GM12875 (cell line): ENCODE results near the gene KRI1.

Source experiments
- H3K4me3 ChIP-seq: one replicate; pipeline ENCODE4 v1.5.1; 2011; ENCODE audit warnings: low read depth, low read length, control low read depth
- CTCF ChIP-seq: IDR thresholded peaks from 2 replicates; pipeline ENCODE4 v1.5.1; 2011; ENCODE audit warnings: low read depth, mild to moderate bottlenecking, control low read depth, inconsistent platforms, low read length, moderate library complexity, borderline replicate concordance; ENCODE audit not compliant: insufficient read depth

Gene KRI1

DNA sequence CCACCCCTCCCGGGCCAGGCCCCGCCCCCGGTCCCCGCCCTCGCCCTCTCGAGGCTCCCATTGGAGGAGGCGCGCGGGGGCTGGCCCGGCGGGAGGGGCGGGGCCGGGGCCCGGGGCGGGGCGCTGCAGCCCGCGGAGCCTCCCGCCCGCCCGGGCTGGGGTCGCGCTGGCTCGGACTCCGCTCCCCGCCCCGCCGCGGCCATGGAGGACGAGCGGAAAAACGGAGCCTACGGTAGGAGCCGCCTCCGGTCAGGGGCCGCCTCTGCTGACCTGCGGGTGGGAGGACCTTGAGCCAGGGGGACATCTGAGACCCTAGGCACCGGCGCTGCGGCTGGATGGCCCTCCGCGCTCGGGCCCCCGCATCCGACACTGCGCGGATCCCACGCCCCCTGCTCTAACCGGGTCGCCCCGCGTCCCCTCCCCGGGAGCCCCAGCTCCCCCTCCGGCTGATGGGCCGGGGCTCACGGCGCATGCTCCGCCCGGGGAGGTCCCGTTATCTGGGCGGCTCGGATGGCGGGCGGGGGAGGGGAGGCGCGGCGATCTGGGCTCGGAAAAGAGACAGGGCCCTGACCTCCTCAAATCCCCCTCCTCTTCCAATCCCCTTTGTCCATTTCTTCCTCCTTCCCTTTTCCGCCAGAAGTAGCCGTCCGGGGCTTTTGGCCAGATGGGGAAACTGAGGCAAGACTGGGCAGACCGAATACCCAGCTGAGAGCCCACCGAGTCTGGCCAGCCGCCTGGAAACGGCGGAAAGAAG is 36.7 kb upstream of the KRI1 start:
- peak overlapping the region; percentile 99 for H3K4me3 ChIP-seq
- no peak for TF ChIP-seq CTCF

DNA sequence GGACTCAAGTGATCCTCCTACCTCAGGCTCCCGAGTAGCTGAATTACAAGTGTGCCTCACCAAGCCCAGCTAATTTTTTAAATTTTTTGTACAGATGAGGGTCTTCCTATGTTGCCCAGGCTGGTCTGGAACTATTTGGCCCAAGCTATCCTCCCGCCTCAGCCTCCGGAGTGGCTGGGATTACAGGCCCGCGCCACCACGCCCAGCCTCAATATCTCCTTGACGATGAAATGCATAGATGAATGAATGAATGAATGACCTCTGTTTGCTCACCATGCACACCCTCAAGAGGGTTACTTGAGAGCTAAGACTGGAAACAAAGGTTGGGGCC is 36.2 kb upstream of the KRI1 start:
- no peak for TF ChIP-seq CTCF
- H3K4me3 ChIP-seq, result no peak overlapping the region

DNA sequence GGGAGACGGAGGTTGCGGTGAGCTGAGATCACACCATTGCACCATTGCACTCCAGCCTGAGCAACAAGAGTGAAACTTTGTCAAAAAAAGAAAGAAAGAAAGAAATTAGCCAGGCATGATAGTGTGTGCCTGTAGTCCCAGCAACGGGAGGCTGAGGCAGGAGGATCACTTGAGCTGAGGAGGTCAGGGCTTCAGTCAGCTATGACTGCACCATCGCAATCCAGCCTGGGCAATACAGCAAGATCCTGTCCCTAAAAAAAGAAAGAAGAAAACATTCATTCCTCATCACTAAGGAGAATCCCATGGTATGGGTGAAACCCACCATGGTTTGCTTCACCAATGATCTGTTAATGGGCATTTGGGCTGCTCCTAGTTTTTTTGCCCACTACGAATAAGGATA is 34.3 kb upstream of the KRI1 start:
- no peak for TF ChIP-seq CTCF
- H3K4me3 ChIP-seq, result no peak overlapping the region

DNA sequence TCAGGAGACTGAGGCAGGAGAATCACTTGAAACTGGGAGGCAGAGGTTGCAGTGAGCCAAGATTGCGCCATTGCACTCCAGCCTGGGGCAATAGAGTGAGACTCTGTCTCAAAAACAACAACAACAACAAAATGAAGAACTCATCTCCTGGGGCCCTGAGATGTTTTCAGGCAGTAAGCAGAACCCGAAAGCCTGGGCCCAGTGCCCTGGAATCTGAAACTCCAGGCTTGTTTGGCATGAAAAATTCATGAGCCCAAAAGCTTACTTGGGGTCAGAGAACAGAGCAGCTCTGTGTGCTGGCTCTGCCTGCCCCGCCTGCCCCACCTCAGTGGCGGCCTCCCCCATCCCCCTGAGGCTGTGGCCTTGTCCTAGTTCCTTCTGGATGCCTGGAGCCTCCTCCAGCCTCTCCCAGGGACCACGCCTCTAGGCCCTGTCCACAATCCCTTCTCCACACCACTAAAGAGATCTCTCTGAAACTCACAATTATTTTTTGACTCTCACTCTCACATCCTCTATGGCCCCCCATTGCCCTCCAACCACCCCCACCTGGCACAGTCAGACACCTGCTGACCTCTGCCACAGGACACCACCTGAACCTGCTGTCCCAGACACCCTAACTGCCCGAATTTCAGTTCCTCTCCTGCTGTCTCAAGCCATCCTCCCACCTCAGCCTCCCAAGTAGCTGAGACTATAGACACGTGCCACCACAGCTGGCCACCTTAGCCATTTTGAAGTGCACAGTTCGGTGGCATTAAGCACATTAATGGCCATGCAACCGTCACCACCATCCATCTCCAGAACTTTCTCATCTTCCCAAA is 28.2 kb upstream of the KRI1 start:
- TF ChIP-seq CTCF, result no peak
- H3K4me3 ChIP-seq, result no peak overlapping the region

DNA sequence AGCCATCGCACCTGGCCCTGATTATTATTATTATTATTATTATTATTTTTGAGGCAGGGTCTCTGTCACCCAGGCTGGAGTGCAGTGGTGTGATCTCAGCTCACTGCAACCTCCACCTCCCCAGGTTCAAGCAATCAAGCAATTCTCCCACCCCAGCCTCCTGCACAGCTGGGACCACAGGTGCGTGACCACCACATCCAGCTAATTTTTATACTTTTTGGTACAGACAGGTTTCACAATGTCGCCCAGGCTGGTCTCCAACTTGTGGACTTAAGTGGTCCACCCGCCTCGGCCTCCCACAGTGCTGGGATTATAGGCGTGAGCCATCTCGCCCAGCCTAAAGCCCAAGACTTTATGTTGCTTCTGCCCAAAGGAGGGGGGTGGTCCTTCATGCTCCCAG is 27.3 kb upstream of the KRI1 start:
- no peak overlapping the region for H3K4me3 ChIP-seq
- no peak for TF ChIP-seq CTCF

DNA sequence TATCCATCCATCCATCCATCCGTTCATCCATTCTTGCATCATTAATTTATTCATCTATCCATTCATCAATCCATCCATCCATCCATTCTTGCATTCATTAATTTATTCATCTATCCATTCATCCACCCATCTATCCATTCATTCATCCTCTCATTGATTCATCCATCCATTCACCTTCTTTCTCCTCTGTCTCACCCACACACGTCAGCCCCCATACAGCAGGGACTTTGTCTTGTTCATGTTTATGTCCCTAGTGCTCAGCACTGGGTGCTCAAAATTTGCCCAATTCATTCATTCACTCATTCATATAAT is 22.0 kb upstream of the KRI1 start:
- no peak for TF ChIP-seq CTCF
- H3K4me3 ChIP-seq, result no peak overlapping the region

GRCh38 chr19:10587022-10587838 is 21.4 kb upstream of the KRI1 start, which contains the start of gene AP1M2:
AP1M2 (minus strand) TSS chr19:10587312; CDS start chr19:10587231, 81 bp downstream.
- no peak for TF ChIP-seq CTCF
- no peak within 1 kb of the TSS for H3K4me3 ChIP-seq
